ENCODE data around the gene GNAT1.
"Not testable (repeated sequence)": the region's sequence is repeated elsewhere in the genome, so short reads cannot be mapped to it uniquely, and the experiment has no call there.

GNAT1 gene

GRCh38 chr3:50222169-50222528 lies 30.7 kb downstream of the GNAT1 start:
- DNase-seq: no peak

- DNase-seq: no peak
Observed at GRCh38 chr3:50224639-50225038, 33.2 kb downstream of the GNAT1 start.

- DNase-seq: no peak
Observed at GRCh38 chr3:50226888-50227389, 35.5 kb downstream of the GNAT1 start.

GRCh38 chr3:50227390-50228183 lies 36.2 kb downstream of the GNAT1 start:
- DNase-seq: peak; percentile 94

- DNase-seq: not testable (repeated sequence)
Observed at GRCh38 chr3:50228184-50228763, 36.9 kb downstream of the GNAT1 start.

- no peak for DNase-seq
Observed at GRCh38 chr3:50229490-50229889, 38.1 kb downstream of the GNAT1 start.

DNA sequence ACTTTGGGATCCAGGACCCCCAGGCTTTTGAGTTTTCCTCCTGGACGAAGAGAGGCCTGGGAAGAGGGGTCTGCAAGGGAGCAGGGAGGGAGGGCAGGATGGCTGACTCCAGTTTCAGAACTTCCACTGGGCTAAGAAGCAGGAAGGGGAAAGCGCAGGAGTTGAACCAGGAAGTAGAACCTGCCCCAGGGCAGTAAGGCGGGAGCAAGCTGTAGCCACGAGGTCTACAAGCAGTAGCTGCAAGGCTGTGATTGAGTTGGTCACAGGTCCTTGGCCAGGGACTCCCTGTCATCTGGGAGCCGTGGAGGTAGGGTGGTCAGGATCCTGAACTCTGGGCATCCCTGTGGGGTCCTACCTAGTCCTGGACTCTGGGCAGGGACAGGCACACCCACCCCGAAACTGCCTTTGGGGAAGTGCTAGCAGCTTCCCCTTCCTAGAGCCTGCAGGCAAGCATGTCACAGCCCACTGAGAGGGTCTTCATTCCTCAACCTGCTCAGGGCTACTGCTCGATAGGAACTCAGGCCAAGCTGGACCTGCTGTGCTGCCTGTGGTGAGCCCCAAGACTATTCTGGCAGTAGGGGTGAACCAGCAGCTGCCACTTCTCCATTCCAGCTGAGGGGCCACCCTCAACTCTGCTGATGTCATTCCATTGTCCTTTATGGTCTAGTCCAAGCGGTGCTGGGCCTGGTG lies 38.8 kb downstream of the GNAT1 start:
- no peak for DNase-seq

DNA sequence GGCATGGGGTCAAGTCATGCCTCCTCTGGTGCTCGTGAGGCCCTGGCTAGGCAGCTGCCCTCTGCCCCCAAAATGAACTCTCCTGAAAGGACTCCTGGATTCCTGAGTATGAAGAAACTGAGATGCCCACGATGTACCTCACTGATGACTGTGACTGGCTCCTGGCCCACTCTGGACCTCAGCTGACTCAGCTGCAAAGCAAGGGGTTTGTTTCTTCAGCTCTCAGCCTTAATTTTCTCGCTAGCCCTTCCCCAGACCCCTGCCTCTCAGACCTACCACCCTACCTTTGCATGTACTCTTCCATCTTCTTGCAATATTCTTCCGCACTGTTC lies 39.4 kb downstream of the GNAT1 start:
- DNase-seq: no peak

DNA sequence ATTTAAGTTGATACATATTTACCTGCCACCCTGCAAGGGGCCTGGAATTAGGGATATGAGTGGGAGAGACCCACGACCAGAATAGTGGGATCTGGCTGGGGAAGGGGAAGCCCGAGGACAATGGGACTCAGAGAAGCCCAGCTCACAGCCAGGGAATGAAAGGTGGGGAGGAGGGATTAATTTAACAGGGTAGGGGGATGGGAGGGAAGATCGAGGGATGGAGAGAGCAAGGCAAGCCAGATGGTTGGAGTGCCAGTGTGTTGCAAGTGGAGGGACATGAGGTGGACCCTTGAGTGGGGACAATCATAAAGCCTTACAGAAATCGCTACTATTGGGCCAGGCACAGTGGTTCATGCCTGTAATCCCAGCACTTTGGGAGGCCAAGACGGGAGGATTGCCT lies 40.2 kb downstream of the GNAT1 start:
- peak; percentile 74 for DNase-seq

DNA sequence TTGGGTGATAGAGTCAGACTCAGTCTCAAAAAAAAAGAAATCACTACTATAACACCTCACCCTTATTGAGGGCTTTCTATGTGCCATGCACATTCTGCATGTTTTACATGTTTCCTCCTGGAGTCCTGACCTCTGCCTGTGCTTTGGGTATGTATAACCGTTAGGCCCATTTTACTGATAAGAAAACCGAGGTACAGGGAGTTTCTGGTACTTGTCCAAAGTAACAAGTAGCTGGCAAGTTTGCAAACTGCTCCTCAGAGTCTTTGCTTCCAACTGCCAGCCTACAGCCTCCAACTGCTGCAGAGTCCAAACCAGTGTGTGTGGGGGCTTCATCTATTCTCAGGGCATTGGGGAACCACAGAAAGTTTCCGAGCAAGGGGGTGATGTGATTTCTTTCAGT lies 40.9 kb downstream of the GNAT1 start:
- DNase-seq: no peak

DNA sequence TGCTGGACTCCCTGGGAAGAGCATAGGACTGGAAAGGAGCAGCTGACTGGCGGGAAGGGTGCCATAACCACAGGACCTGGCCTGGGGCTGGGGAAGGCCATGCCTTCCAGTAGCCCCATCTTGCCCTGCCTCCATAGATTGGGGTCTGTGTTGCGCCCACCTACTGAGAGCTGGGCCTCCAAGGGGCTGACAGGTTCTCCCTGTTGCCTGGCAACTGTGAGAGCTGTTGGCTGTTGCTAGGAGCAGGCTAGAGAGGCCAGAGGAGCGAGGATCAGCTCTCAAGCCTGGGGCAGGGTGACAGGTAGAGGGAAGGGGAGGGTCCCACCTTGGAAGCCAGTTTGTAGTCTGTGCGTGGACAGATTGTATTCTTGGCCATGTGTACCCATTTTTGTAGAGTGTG lies 41.8 kb downstream of the GNAT1 start:
- DNase-seq: no peak

GRCh38 chr3:50235716-50236483 lies 44.5 kb downstream of the GNAT1 start, which contains the start of gene GNAI2:
Gene GNAI2 (plus strand): TSS chr3:50236204. CDS start chr3:50236336, 132 bp downstream.
- peak; percentile 99 for DNase-seq

DNA sequence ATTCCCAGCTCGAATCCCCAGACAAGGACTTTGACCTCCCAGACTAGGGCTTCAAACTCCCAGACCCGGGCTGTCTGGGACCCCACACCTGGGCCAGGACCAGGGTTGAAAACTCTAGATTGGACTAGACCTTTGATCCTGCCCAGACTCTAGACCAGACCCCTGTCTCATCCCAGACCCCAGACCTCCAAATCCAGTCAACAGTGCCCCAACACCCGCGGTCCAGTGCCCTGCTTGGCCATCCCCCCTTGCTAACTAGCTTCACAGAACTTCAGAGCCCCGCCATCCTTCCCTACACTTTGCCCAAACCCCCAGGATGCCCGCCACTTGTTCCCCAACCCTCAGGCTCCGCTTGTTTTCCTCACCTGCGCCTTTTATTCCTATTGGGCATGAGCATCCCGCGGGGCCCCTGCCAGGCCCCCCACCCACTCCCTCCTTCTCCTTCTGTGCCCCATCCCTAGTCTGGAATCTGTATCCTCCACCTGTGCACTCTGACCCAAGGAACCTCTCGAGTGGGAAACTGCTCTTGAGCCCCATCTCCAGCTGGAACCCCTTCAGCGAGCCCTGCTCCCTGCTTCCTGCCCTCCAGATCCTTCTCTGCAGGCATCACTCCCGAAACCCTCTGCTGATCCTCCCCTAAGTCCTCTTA lies 45.2 kb downstream of the GNAT1 start:
- no peak for DNase-seq

DNA sequence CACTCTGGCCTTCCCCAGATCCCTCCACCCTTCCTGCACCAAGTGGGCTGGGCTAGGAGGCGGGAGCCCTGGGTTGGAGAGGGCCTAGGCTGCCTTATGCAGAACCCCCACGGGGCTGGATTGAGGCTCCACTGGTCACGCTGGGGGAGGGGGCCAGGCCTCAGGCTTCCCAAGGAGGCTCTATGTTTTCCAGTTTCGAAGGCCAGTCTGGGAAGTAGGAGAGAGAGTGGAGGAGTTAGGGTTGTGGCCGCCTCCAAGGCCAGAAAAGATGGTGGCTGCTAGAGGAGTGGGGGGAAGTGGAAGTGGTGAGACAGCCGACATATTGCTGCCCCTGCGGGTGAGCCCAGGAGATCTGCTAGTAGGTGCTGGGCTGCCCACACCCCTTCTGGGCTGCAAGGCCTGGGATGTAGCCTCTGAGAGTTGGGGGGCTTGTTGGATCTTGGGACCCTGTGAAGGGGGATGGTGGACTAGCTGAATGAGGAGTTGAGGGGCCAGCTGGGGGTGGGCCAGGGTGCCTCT lies 45.8 kb downstream of the GNAT1 start:
- DNase-seq: peak; percentile 66

DNA sequence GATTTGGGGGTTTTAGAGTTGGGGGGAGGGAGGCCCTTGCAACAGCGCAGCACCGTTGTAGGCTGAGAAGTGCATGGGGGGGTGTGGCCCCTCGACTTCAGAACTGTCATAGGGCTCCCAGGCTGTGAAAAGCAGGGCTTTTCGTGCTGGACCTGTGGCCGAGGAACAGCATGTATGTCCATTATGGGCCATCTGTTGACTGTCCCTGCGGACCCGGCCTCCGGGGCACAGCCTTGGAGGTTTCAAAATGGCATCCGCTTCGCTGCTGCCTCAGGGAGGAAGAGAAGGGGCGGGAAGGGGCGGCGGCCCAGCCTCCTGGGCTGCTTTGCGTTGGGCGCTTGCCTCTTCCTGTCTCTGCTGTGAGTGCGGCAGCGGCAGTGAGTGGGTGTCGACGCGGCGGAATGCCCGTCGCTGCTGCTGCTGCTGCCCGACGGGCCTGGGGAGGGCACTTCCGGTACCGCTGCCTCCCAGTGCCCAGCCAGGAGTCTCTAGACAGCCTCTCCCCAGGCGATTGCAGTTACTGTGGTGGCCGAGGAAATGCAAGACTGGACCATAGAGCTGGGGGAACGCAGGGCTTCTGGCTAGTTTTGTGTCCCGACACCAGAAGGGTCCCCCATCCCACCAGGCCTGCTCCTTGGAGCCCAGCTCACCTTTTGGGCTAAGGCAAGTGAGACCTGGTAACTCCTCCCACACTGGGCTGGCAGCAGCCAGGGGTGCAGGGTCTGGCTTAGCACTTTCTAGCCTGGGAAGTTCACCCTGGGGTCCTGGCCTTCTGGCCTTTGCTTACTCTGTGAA lies 46.5 kb downstream of the GNAT1 start:
- DNase-seq: peak; percentile 37

- DNase-seq: no peak
Observed at GRCh38 chr3:50238549-50239026, 47.2 kb downstream of the GNAT1 start.

DNA sequence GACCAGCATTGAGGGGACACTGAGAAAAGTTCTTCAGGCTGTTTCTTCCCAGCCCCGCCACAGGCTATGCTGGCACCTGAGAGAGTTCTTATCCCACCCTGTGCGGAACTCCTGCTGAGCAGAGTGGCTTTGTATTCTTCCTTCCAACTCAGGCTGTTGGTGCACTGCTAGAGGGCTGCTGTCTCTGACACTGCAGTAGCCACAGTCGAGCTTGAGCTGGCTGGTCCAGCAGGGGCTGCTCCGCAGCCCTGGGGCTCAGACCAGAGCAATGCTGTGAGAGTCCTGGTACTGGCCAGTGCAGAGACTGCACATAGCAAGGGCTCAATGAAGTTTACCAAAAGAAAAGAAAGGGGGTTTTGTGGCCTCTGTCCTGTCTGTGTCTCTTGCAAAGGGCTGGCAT lies 48.2 kb downstream of the GNAT1 start:
- DNase-seq: no peak

GRCh38 chr3:50241163-50241562 lies 49.8 kb downstream of the GNAT1 start:
- peak; percentile 65 for DNase-seq

GRCh38 chr3:50241713-50242380 lies 50.4 kb downstream of the GNAT1 start:
- DNase-seq: no peak

GRCh38 chr3:50242381-50242770 lies 51.0 kb downstream of the GNAT1 start:
- DNase-seq: no peak
